ENCODE data around the gene L1TD1.
"Not testable (repeated sequence)": the region's sequence is repeated elsewhere in the genome, so short reads cannot be mapped to it uniquely, and the experiment has no call there.

Gene L1TD1

GRCh38 chr1:62198069-62198780, 3.6 kb downstream of the L1TD1 start:
- DNase-seq (ENCODE audit: low spot score), result no peak

GRCh38 chr1:62198781-62199125, 4.1 kb downstream of the L1TD1 start:
- DNase-seq (ENCODE audit: low spot score), result no peak

- DNase-seq (ENCODE audit: low spot score), result no peak
These were observed 12.5 kb downstream of the L1TD1 start for GRCh38 chr1:62207187-62207586.

- no peak for DNase-seq (ENCODE audit: low spot score)
These were observed 13.4 kb downstream of the L1TD1 start for GRCh38 chr1:62208087-62208486.

- no peak for DNase-seq (ENCODE audit: low spot score)
These were observed 14.3 kb downstream of the L1TD1 start for GRCh38 chr1:62208970-62209369.

GRCh38 chr1:62209931-62210595, 15.4 kb downstream of the L1TD1 start:
- no peak for DNase-seq (ENCODE audit: low spot score)

GRCh38 chr1:62210960-62211359, 16.3 kb downstream of the L1TD1 start:
- DNase-seq (ENCODE audit: low spot score), result no peak

GRCh38 chr1:62212411-62212810, 17.8 kb downstream of the L1TD1 start:
- DNase-seq (ENCODE audit: low spot score), result no peak

GRCh38 chr1:62213075-62213914, 18.6 kb downstream of the L1TD1 start:
- no peak for DNase-seq (ENCODE audit: low spot score)

GRCh38 chr1:62218604-62219003, 24.0 kb downstream of the L1TD1 start:
- DNase-seq (ENCODE audit: low spot score), result no peak

GRCh38 chr1:62220456-62220855, 25.8 kb downstream of the L1TD1 start:
- not testable (repeated sequence) for DNase-seq (ENCODE audit: low spot score)

GRCh38 chr1:62221171-62221570, 26.5 kb downstream of the L1TD1 start:
- DNase-seq (ENCODE audit: low spot score), result no peak

- DNase-seq (ENCODE audit: low spot score), result no peak
These were observed 27.7 kb downstream of the L1TD1 start for GRCh38 chr1:62222321-62222720.

GRCh38 chr1:62224182-62224581, 29.5 kb downstream of the L1TD1 start:
- no peak for DNase-seq (ENCODE audit: low spot score)

GRCh38 chr1:62227496-62227895, 32.8 kb downstream of the L1TD1 start:
- no peak for DNase-seq (ENCODE audit: low spot score)

GRCh38 chr1:62228136-62228882, 33.7 kb downstream of the L1TD1 start:
- no peak for DNase-seq (ENCODE audit: low spot score)

GRCh38 chr1:62228883-62229187, 34.2 kb downstream of the L1TD1 start:
- no peak for DNase-seq (ENCODE audit: low spot score)

GRCh38 chr1:62229468-62229867, 34.8 kb downstream of the L1TD1 start:
- no peak for DNase-seq (ENCODE audit: low spot score)

- DNase-seq (ENCODE audit: low spot score), result no peak
These were observed 35.3 kb downstream of the L1TD1 start for GRCh38 chr1:62229932-62230331.

- no peak for DNase-seq (ENCODE audit: low spot score)
These were observed 36.1 kb downstream of the L1TD1 start for GRCh38 chr1:62230718-62231117.

GRCh38 chr1:62232871-62233278, 38.2 kb downstream of the L1TD1 start:
- DNase-seq (ENCODE audit: low spot score), result no peak

- DNase-seq (ENCODE audit: low spot score), result no peak
These were observed 39.3 kb downstream of the L1TD1 start for GRCh38 chr1:62233926-62234450.

All from putamen (tissue), 1 donor.